Thyroid gland (tissue), 4 donors: Measurements from ENCODE around the gene PLCB1.

Source experiments
- POLR2A ChIP-seq, 2 donors: fragments of 450-650 bp; IDR thresholded peaks; one replicate each; pipeline ENCODE4 v1.6.1; 2017; ENCODE audit warnings: antibody characterized with exemption in 2 of 2, mild to moderate bottlenecking in 2 of 2, moderate library complexity in 1 of 2
- TF ChIP-seq, protein P1 (sequence below), 6 experiments: fragments of 200-600 bp in 3 of 6; fragments of 450-650 bp in 3 of 6; sonication (generic) in 3 of 6; IDR thresholded peaks; one replicate each; pipeline ENCODE4 v1.5.1; 2016 to 2019; ENCODE audit warnings: antibody characterized with exemption in 6 of 6, mild to moderate bottlenecking in 2 of 6, inconsistent platforms in 1 of 6, moderate library complexity in 1 of 6

DNA sequence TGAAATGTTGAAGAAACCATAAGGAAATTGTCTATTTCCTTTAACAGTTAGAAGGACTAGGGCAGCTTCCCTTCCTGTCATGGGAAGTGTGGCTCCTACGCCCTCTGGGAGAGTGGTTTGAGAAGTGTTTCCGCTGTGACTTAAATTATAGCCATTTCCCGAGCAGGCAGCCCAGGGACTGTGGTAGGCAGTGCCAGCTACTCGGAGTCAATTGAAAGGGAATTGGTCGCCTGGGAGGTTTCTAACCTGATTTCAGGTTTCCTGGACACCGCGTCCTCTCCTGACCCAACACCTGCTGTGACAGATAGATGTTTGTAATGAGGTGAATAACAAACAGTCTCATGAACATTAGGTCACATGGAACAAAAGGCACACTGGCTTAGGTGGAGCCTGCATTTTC is 680.8 kb downstream of the PLCB1 start:
- TF ChIP-seq, protein P1, sequence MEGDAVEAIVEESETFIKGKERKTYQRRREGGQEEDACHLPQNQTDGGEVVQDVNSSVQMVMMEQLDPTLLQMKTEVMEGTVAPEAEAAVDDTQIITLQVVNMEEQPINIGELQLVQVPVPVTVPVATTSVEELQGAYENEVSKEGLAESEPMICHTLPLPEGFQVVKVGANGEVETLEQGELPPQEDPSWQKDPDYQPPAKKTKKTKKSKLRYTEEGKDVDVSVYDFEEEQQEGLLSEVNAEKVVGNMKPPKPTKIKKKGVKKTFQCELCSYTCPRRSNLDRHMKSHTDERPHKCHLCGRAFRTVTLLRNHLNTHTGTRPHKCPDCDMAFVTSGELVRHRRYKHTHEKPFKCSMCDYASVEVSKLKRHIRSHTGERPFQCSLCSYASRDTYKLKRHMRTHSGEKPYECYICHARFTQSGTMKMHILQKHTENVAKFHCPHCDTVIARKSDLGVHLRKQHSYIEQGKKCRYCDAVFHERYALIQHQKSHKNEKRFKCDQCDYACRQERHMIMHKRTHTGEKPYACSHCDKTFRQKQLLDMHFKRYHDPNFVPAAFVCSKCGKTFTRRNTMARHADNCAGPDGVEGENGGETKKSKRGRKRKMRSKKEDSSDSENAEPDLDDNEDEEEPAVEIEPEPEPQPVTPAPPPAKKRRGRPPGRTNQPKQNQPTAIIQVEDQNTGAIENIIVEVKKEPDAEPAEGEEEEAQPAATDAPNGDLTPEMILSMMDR (IDR thresholded peaks at IDR 0.05): no peak
- TF ChIP-seq POLR2A (IDR thresholded peaks at IDR 0.05): no peak
